Stimulated activated CD4-positive, alpha-beta T cell treated with anti-CD3 and anti-CD28 coated beads, Interleukin-1b, Interleukin-23, amount 100 ng/mL, for 4 hours (primary cell): ENCODE data around the gene TSC22D3.

Source experiments
- DNase-seq, 2 donors: peaks; one replicate each; pipeline ENCODE4 v3.0.0-alpha.2; 2020; ENCODE audit warnings: low read depth in 2 of 2

The TSC22D3 gene

DNA sequence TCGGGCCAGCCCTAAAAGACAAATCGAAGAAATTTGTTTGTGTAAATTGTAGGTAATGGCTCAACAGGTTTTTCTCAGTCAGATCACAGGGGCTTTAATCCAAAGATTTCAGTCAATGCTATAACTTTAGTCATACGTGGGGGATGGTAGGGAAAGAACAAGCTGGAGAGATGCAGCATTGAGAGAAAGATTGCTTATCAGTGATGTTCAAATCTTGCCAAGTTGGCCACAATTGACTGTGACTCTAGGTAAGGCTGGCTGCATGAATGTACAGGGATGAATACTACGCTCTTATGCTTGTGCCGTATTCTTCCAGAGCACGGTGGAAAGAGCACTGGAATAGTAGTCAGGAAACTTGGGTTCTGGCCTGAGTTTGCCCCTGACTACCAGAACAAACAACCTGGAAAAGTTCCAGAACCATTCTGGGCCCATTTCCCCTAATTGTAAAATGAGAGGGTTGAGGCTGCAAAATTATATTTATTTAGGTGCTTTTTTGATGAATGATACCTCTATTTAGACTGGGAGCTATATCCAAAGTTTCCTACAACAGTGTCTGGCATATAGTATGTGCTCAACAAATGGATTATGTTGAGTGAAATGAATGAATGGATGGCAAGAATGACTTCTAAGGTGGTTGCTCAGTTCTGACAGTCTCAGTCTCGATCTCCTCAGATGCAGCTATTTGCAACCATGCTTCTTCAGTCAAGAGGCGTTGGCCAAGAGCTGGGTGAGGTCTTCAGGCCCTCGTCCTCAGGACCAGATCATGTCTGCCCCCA is 44.4 kb downstream of the TSC22D3 start:
- DNase-seq, result no peak

- no peak for DNase-seq
These were observed 45.3 kb downstream of the TSC22D3 start for GRCh38 chrX:107730298-107730655.

DNA sequence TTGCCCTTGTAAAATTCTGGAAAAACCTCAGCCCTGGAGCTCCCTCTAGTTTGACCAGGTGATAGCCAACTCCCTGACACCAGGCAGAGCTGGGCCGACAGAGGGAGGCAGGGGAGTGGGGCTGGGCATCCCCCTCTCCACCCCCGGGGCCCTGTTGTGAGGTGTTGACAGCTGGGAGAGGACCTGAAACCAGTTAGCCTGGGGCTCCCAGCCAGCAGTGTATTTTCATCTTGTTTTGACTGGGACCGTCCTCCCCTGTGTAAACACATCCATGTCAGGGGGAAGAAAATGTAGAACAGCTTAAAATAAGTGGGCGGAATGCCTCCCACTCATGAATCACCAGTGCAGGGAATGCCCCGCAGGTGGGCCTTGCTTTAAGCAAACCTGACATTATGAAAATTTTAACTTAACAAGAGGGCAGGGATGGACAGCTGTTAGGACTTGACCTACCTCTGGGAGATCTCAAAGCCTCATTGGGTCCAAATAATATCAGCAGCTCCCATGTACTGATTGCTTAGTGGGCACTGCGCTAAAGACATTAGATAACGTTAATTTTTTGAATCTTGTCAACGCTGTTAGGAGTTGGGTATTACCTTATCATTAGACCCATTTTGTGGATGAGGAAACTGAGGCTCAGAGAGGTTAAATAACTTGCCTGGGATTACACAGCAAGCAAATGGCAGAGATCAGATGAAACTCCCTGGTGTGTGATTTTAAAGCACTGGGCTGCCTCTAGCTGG is 45.9 kb downstream of the TSC22D3 start:
- no peak for DNase-seq

DNA sequence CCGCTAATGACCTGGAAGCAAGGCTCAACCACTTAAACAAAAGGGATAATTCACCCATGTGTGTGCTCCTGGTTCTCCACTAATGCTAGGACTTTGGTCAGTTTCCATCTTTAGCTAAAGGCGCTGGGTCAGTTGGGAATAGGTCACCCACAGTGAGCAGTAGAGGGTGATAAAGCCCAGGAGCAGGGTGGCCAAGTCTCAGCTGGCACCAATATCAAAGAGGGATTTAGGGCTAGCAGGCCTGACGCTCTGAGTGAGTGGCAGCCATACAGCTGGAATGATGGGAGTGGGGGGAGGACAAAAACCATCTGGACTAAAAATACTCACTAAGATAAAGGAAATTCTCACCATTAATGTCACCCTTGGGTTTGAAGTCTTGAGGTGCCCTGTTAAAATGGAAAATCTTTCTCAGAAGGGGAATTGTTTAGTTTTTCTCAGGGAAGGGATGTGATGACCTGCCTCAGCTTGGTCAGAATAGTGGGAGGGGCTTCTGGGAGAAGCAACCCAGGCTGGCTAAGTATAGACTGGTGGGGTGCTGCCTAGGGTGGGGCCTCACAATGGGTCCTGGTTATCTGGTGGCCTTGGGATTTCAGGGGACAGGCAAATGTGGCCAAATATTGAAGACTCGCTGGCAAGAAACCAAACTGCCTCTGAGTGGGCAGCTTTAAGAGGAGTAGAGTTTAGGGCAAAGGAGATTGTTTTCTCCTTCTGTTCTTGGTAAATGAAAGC is 47.1 kb downstream of the TSC22D3 start:
- DNase-seq, result no peak

DNA sequence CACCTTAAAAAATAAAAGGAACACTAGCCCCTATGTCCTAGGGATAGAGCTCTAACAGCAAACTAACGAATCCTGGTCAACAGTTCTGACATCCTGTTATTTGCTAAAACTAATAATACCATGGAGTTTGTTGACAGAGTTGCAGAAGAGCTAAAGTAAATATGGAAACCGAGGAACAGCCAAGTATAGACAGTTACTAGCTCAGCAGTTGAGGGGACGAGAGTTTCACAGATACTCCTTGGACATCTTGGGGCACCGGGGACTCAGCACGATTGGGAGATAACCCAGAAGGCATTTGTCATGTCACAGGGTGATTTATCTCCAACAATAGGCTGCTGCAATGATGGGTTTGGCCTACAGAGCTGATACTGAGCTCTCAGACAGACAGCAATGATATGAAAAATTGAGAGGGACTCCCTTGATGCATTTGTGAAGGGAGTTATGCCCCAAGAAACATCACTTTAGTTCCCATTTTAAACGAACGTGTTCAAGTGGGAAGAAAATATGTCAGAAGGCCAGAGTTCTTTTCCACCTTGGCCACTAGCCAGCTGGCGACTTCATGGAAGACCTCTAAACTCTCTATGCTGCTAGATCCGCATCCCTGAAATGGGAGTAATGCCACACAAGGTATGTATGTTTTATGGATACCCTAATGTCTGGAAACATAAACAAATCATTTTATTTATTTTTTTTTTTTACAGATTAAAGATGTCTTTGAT is 48.6 kb downstream of the TSC22D3 start:
- no peak for DNase-seq

GRCh38 chrX:107725761-107726555 is 49.6 kb downstream of the TSC22D3 start:
- no peak for DNase-seq

GRCh38 chrX:107724653-107725052 is 50.9 kb downstream of the TSC22D3 start:
- DNase-seq, result no peak

- no peak for DNase-seq
These were observed 52.1 kb downstream of the TSC22D3 start for GRCh38 chrX:107723511-107723910.

- no peak for DNase-seq
These were observed 53.5 kb downstream of the TSC22D3 start for GRCh38 chrX:107721966-107722707.

GRCh38 chrX:107721318-107721717 is 54.3 kb downstream of the TSC22D3 start:
- DNase-seq, result no peak

DNA sequence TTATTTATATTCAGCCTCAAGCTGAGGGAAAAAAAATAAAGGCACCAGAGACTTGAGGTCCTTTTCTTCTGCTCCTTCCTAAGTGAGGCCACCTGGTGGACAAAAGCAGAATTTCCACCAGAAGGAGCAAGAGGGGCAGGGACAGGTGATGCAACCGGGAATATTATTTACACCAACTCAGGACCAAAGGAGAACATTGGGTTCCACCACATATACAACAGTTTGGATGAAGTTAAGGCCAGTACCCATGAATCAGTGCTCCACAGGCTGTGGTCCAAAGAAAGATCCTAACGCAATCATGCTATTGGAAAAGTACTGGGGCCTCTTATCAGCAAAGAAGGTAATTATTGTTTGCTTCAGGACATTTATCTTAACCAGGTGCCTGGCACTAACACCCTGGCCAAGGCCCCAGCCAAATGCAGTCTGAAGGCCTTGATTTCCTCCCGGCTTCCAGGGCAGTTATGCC is 57.4 kb downstream of the TSC22D3 start:
- peak; percentile 45 to 68 for DNase-seq

- peak; percentile 42 to 70 for DNase-seq
These were observed 58.5 kb downstream of the TSC22D3 start for GRCh38 chrX:107716816-107717700.

DNA sequence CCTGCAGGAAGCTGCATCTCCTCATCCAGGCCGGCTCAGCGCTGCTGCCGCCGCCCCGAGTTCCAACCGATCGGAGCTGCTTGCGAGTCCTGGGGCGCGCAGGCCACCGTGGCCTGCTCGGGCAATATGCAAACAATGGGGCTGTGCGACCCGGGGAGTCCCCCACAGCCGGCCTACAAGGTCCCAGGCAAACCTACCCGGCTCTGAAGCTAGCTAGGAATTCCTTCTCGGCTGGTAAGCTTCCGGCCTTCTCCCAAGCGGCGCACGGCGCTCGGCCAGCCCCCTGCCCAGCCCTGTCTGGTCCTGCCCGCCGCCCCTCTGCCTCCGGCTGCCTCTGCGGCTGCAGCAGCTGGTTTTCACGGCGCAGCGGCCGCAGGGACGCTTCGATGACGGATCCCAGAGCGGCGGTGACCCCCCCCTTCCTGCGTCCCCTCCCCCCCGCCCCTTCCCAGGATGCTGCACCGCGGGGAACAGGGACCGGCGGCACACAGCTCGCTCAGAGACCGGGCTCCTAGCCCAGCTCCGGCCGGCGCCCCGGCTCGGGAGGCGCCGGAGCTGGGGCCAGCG is 59.4 kb downstream of the TSC22D3 start:
- DNase-seq, result no peak

- no peak for DNase-seq
These were observed 60.1 kb downstream of the TSC22D3 start for GRCh38 chrX:107715331-107716117.

GRCh38 chrX:107714206-107714891 is 61.2 kb downstream of the TSC22D3 start:
- no peak for DNase-seq

- no peak for DNase-seq
These were observed 61.9 kb downstream of the TSC22D3 start for GRCh38 chrX:107713543-107714205.

DNA sequence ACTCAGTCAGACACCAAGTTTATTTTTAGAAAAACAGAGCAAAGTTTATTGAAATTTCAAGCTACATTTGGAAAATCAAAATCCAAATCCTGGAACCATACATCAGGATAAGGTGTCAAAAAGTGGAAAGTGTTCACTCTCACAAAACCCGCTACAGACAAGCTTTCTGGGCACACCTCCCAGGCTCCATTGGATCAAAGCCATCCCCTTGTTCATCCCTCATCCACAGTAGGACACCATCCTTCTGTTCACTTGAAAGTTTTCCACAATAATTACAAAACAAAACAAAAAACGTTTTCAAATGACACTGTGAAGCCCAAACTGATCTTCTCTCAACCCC is 62.4 kb downstream of the TSC22D3 start:
- no peak for DNase-seq
